HCT116 (cell line): ENCODE results near the gene SELENOS. TPM values are rescaled to one million over a fixed set of nuclear protein-coding genes. Genes with fewer than 3 reads are reported as not detected.

ENCODE experiments used
- ATAC-seq: fragments of 200-7000 bp; cut with Tn5 transposase; 2 replicates; pipeline ENCODE4 v1.9.1; 2020; ENCODE audit warnings: mild to moderate bottlenecking, moderate library complexity
- BruUV-seq: library from RNA; stranded (reverse); fragments of 400-500 nt; replicated peaks from 2 replicates; lab custom pipeline; 2021; lab: Mats Ljungman, UMichigan
- CTCF ChIA-PET: fragments of 300-600 bp; sonication (Branson Sonifier 250); formaldehyde crosslinking; loops from one replicate; lab custom pipeline; 2021; ENCODE audit warnings: antibody characterized with exemption; lab: Charles Lee
- POLR2A ChIA-PET: fragments of 300-600, 350-600 bp; sonication (Branson Sonifier 250); formaldehyde crosslinking; loops from one replicate; lab custom pipeline; 2021; ENCODE audit warnings: antibody characterized with exemption; lab: Charles Lee
- RAD21 ChIA-PET, 2 experiments: fragments of 300-600 bp; sonication (Branson Sonifier 250); formaldehyde crosslinking; loops; one replicate each; lab custom pipeline; 2023; ENCODE audit warnings: low total read pairs in 2 of 2; ENCODE audit not compliant: uncharacterized antibody in 2 of 2, unreplicated experiment in 2 of 2, low non-redundant PET in 1 of 2; lab: Charles Lee
- DNase-seq: peaks from one replicate; pipeline ENCODE4 v3.0.0-alpha.2; 2010; ENCODE audit warnings: low read depth, low spot score
- H2AFZ ChIP-seq: fragments of 200-600 bp; shearing (Covaris generic), sonication (generic); 2 replicates; pipeline ENCODE4 v1.6.1; 2017; ENCODE audit warnings: low read depth, mixed run types, mixed read lengths, antibody characterized with exemption, low read length; ENCODE audit not compliant: poor library complexity, severe bottlenecking
- H3K27ac ChIP-seq: 2 replicates; pipeline ENCODE4 v1.5.1; 2012; ENCODE audit warnings: low read depth, low read length
- H3K27me3 ChIP-seq: fragments of 200-600 bp; sonication (generic); 2 replicates; pipeline ENCODE4 v1.6.1; 2016; ENCODE audit warnings: mixed run types, low read length, mixed read lengths; ENCODE audit not compliant: insufficient read depth
- H3K36me3 ChIP-seq, 2 experiments: fragments of 200-500 bp in 1 of 2; fragments of 200-600 bp in 1 of 2; sonication (Bioruptor generic) in 1 of 2; sonication (generic) in 1 of 2; 2 replicates each; pipeline versions ENCODE4 v1.5.1 to v1.6.1; 2014 to 2016; ENCODE audit warnings: low read length in 2 of 2, inconsistent platforms in 1 of 2, mixed read lengths in 1 of 2, mixed run types in 1 of 2; ENCODE audit not compliant: insufficient read depth in 2 of 2, control insufficient read depth in 1 of 2
- H3K4me1 ChIP-seq, 2 experiments: fragments of 200-600 bp in 1 of 2; sonication (generic) in 1 of 2; 2 replicates each; pipeline versions ENCODE4 v1.5.1 to v1.6.1; 2012 to 2017; ENCODE audit warnings: low read length in 2 of 2, inconsistent platforms in 1 of 2, mild to moderate bottlenecking in 1 of 2, mixed read lengths in 1 of 2, mixed run types in 1 of 2, moderate library complexity in 1 of 2; ENCODE audit not compliant: insufficient read depth in 2 of 2, control insufficient read depth in 1 of 2
- H3K4me2 ChIP-seq: fragments of 200-600 bp; sonication (generic); 2 replicates; pipeline ENCODE4 v1.6.1; 2017; ENCODE audit warnings: mixed run types, low read length, mixed read lengths
- H3K4me3 ChIP-seq, 2 experiments: fragments of 200-600 bp in 1 of 2; sonication (generic) in 1 of 2; replicated peaks in 1 of 2; 2 replicates each; pipeline ENCODE4 v1.5.1; 2011 to 2016; ENCODE audit warnings: low read length in 2 of 2, control low read depth in 1 of 2, low read depth in 1 of 2, mild to moderate bottlenecking in 1 of 2, mixed read lengths in 1 of 2, mixed run types in 1 of 2
- H3K79me2 ChIP-seq: fragments of 200-600 bp; sonication (generic); 2 replicates; pipeline ENCODE4 v1.6.1; 2017; ENCODE audit warnings: mild to moderate bottlenecking, mixed run types, low read length, moderate library complexity, mixed read lengths; ENCODE audit not compliant: insufficient read depth
- H3K9ac ChIP-seq: fragments of 200-600 bp; sonication (generic); 2 replicates; pipeline ENCODE4 v1.6.1; 2016; ENCODE audit warnings: low read length, mixed read lengths
- H3K9me2 ChIP-seq: fragments of 200-600 bp; sonication (generic), shearing (Covaris generic); 2 replicates; pipeline ENCODE4 v1.6.1; 2017; ENCODE audit warnings: mixed run types, mild to moderate bottlenecking, moderate library complexity; ENCODE audit not compliant: insufficient read depth
- H3K9me3 ChIP-seq, 2 experiments: fragments of 200-500 bp in 1 of 2; fragments of 200-600 bp in 1 of 2; sonication (Bioruptor generic) in 1 of 2; sonication (generic) in 1 of 2; 2 replicates each; pipeline ENCODE4 v1.6.1; 2014 to 2017; ENCODE audit warnings: low read length in 2 of 2, mixed read lengths in 2 of 2, inconsistent platforms in 1 of 2, low read depth in 1 of 2, mild to moderate bottlenecking in 1 of 2, mixed run types in 1 of 2, moderate library complexity in 1 of 2; ENCODE audit not compliant: control insufficient read depth in 1 of 2, insufficient read depth in 1 of 2
- H4K20me1 ChIP-seq: fragments of 200-600 bp; sonication (generic), shearing (Covaris generic); 2 replicates; pipeline ENCODE4 v1.6.1; 2017; ENCODE audit warnings: mixed run types, mild to moderate bottlenecking, moderate library complexity; ENCODE audit not compliant: insufficient read depth
- CEBPB ChIP-seq: IDR thresholded peaks from 2 replicates; pipeline ENCODE4 v1.6.1; 2012; ENCODE audit warnings: low read depth
- CTCF ChIP-seq, 3 experiments: fragments of 200-600 bp in 1 of 3; sonication (generic) in 1 of 3; IDR thresholded peaks in 2 of 3; conservative IDR thresholded peaks in 1 of 3; 2 replicates each; pipeline ENCODE4 v1.5.1; 2012 to 2017; ENCODE audit warnings: low read depth in 2 of 3, low read length in 2 of 3, antibody characterized with exemption in 1 of 3, borderline replicate concordance in 1 of 3, control low read depth in 1 of 3, mild to moderate bottlenecking in 1 of 3, mixed read lengths in 1 of 3, mixed run types in 1 of 3, moderate library complexity in 1 of 3; ENCODE audit not compliant: insufficient read depth in 1 of 3
- EGR1 ChIP-seq: IDR thresholded peaks from 2 replicates; pipeline ENCODE4 v1.6.1; 2012; ENCODE audit warnings: low read depth
- EZH2phosphoT487 ChIP-seq: fragments of 200-600 bp; IDR thresholded peaks from 2 replicates; pipeline ENCODE4 v1.6.1; 2018; ENCODE audit warnings: antibody characterized with exemption, borderline replicate concordance
- FOSL1 ChIP-seq: IDR thresholded peaks from 2 replicates; pipeline ENCODE4 v1.6.1; 2012; ENCODE audit warnings: low read depth
- JUND ChIP-seq: IDR thresholded peaks from 2 replicates; pipeline ENCODE4 v1.6.1; 2012
- POLR2AphosphoS5 ChIP-seq: IDR thresholded peaks from 2 replicates; pipeline ENCODE4 v1.6.1; 2011; ENCODE audit warnings: mild to moderate bottlenecking, low read depth, low read length, moderate library complexity
- RAD21 ChIP-seq: IDR thresholded peaks from 2 replicates; pipeline ENCODE4 v1.6.1; 2012; ENCODE audit warnings: low read depth, mild to moderate bottlenecking
- SIN3A ChIP-seq: IDR thresholded peaks from 2 replicates; pipeline ENCODE4 v1.6.1; 2012; ENCODE audit warnings: low read depth
- TCF7L2 ChIP-seq: IDR thresholded peaks from 2 replicates; pipeline ENCODE4 v1.7.0; 2011; ENCODE audit warnings: borderline replicate concordance, inconsistent platforms; ENCODE audit not compliant: insufficient read depth, insufficient read length; ENCODE audit errors: extremely low read depth
- YY1 ChIP-seq: IDR thresholded peaks from 2 replicates; pipeline ENCODE4 v1.6.1; 2011; ENCODE audit warnings: low read length, low read depth, moderate library complexity, mild to moderate bottlenecking; ENCODE audit not compliant: insufficient replicate concordance; ENCODE audit errors: extremely low read depth
- intact Hi-C: fragments of 100-400 bp; cut with micrococcal nuclease; formaldehyde crosslinking; loops from 2 replicates; pipeline ENCODE4 v1.10.0; 2022
- total RNA-seq: library from RNA; stranded (reverse); gene quantifications from one replicate; pipeline ENCODE4 v1.2.1, GENCODE V29; 2021; ENCODE audit not compliant: unreplicated experiment

Gene SELENOS
- total RNA-seq, 1 experiment from 2014 or later, result 45.6 TPM

- Histone ChIP-seq H4K20me1 (no peaks in the 10 kb centered on the region), H3K27me3 (no peaks in the 10 kb centered on the region), H3K9me3 (no peaks in the 10 kb centered on the region), H3K4me2 (peak overlapping the region; percentile 82), H3K36me3 (peaks cover 39 to 51% of the 10 kb centered on the region in 2 experiments), H3K27ac (peak overlapping the region; percentile 77), H3K9ac (peak overlapping the region; percentile 77), H2AFZ (no peak overlapping the region), H3K4me1 (peaks cover 2 to 12% of the 10 kb centered on the region in 2 experiments; a peak in 3 of 4 replicates), H3K79me2 (peaks cover 32% of the 10 kb centered on the region), H3K4me3 (peak overlapping the region; percentile 83 to 94), H3K9me2 (no peaks in the 10 kb centered on the region)
- TSS peak; percentile 30 for BruUV-seq
- no peak for TF ChIP-seq FOSL1
- no peak for TF ChIP-seq TCF7L2
- TF ChIP-seq CEBPB, result no peak
- TF ChIP-seq SIN3A, result 0 out of 2 replicates have a peak, but pooled peaks have one; percentile 21
- no peak for TF ChIP-seq EZH2phosphoT487
- TF ChIP-seq POLR2AphosphoS5, result no peak
- TF ChIP-seq CTCF (IDR thresholded peaks at IDR 0.05 in 2 of 3, conservative IDR thresholded peaks at IDR 0.05 in 1 of 3; ENCODE audit: borderline replicate concordance in 1 of 3, insufficient read depth in 1 of 3, low read depth in 2 of 3, low read length in 2 of 3), result peak in 2 of 3 experiments; percentile 19 to 42; a peak in 2 of 6 replicates
- TF ChIP-seq RAD21, result no peak
- no peak for TF ChIP-seq YY1
- no peak for TF ChIP-seq JUND
- no peak for TF ChIP-seq EGR1
- DNase-seq (no peak), ATAC-seq (peak; percentile 40)
- CTCF ChIA-PET, result interaction anchor here (1.2 kb wide), 1 partner anchor 378 kb away, joined by 4 read pairs; no protein-coding TSS in a partner anchor
- intact Hi-C loops, result no loop called here
- RAD21 ChIA-PET, result no interaction called here
- POLR2A ChIA-PET, result interaction anchor here (0.7 to 1.0 kb wide), 2 partner anchors 25 to 344 kb away, joined by 3 read pairs; partner anchors contain the start of gene CHSY1
Observed at GRCh38 chr15:101276501-101277037, 716 bp downstream of the SELENOS start.
